ENCODE data around the gene KLHL26. TPM values are rescaled to one million over a fixed set of nuclear protein-coding genes. Genes with fewer than 3 reads are reported as not detected.
A peak's percentile ranks its signal among the peaks of the same experiment; 100 is the strongest.

The KLHL26 gene
- total and polyA plus RNA-seq, 7 experiments from 2014 or later: 3.7 to 16.3 (median 10.5) TPM

- no peaks in the 10 kb centered on the region for H3K9me3 ChIP-seq (ENCODE audit: control insufficient read depth in 2 of 3, low read length in 3 of 3)
- H3K4me3 Mint-ChIP-seq: peak overlapping the region; percentile 78 to 95 (median 91)
- H3K4me1 ChIP-seq (ENCODE audit: control insufficient read depth in 2 of 2, insufficient read depth in 2 of 2, low read length in 2 of 2): peaks cover 24 to 38% of the 10 kb centered on the region in 2 donors
- H3K27me3 Mint-ChIP-seq: peaks cover 0 to 4% (median 0%) of the 10 kb centered on the region in 5 donors
- DNase-seq (no peak), ATAC-seq (no peak)
- no peaks in the 10 kb centered on the region for H3K36me3 Mint-ChIP-seq
- intact Hi-C loops (cut with micrococcal nuclease): loop anchor here (1.0 to 5.0 kb wide), 5 partner anchors 15 to 177 kb away; partner anchors contain the start of genes ELL (in 1 of the 2) and UPF1 (in 1 of the 2)
- ChIA-PET CTCF (no interaction called here), POLR2A (interaction anchor here (0.6 to 2.4 kb wide), 4 partner anchors 11 to 220 kb away, joined by 3 to 17 read pairs (median 4); partner anchors contain the start of genes COPE and DDX49)
- H3K36me3 ChIP-seq (ENCODE audit: control insufficient read depth in 2 of 3, insufficient read depth in 3 of 3, low read length in 3 of 3): no peaks in the 10 kb centered on the region
- H3K27ac Mint-ChIP-seq: peak overlapping the region; percentile 36 to 98 (median 94)
- H3K4me3 ChIP-seq (ENCODE audit: low read length): peak overlapping the region; percentile 71
- H3K27ac ChIP-seq (ENCODE audit: low read depth, low read length): peak overlapping the region; percentile 76
- no peaks in the 10 kb centered on the region for H3K9me3 Mint-ChIP-seq
- no peaks in the 10 kb centered on the region for H3K27me3 ChIP-seq (ENCODE audit: control insufficient read depth in 2 of 2, insufficient read depth in 2 of 2, low read length in 2 of 2)
- peaks cover 24 to 52% (median 29%) of the 10 kb centered on the region in 7 donors for H3K4me1 Mint-ChIP-seq
Observed at GRCh38 chr19:18699403-18700054, 62.7 kb downstream of the KLHL26 start.

GRCh38 chr19:18700501-18701249 lies 63.8 kb downstream of the KLHL26 start:
- no peaks in the 10 kb centered on the region for H3K9me3 Mint-ChIP-seq
- peaks cover 24 to 38% of the 10 kb centered on the region in 2 donors for H3K4me1 ChIP-seq (ENCODE audit: control insufficient read depth in 2 of 2, insufficient read depth in 2 of 2, low read length in 2 of 2)
- peak overlapping the region; percentile 84 to 95 (median 91) for H3K4me3 Mint-ChIP-seq
- POLR2A ChIA-PET: interaction anchor here (0.6 to 2.4 kb wide), 7 partner anchors 10 to 277 kb away, joined by 3 to 17 read pairs (median 4); partner anchors contain the start of genes COPE, DDX49 and REX1BD
- no peaks in the 10 kb centered on the region for H3K36me3 Mint-ChIP-seq
- CTCF ChIA-PET: interaction anchor here (0.8 kb wide), 1 partner anchor 146 kb away, joined by 3 read pairs; no protein-coding TSS in a partner anchor
- no peaks in the 10 kb centered on the region for H3K27me3 ChIP-seq (ENCODE audit: control insufficient read depth in 2 of 2, insufficient read depth in 2 of 2, low read length in 2 of 2)
- DNase-seq (peak; percentile 50 to 76 (median 68)), ATAC-seq (peak; percentile 97)
- peaks cover 0 to 4% (median 0%) of the 10 kb centered on the region in 5 donors for H3K27me3 Mint-ChIP-seq
- peaks cover 15 to 52% (median 36%) of the 10 kb centered on the region in 7 donors for H3K4me1 Mint-ChIP-seq
- peak overlapping the region; percentile 71 for H3K4me3 ChIP-seq (ENCODE audit: low read length)
- H3K27ac ChIP-seq (ENCODE audit: low read depth, low read length): peak overlapping the region; percentile 76
- H3K36me3 ChIP-seq (ENCODE audit: control insufficient read depth in 2 of 3, insufficient read depth in 3 of 3, low read length in 3 of 3): no peaks in the 10 kb centered on the region
- intact Hi-C loops (cut with micrococcal nuclease): loop anchor here (1.0 to 5.0 kb wide), 8 partner anchors 16 to 219 kb away; partner anchors contain the start of genes COPE (in 1 of the 2), CRTC1 (in 1 of the 2), DDX49 (in 1 of the 2) and ELL (in 1 of the 2)
- H3K9me3 ChIP-seq (ENCODE audit: control insufficient read depth in 2 of 3, low read length in 3 of 3): no peaks in the 10 kb centered on the region
- H3K27ac Mint-ChIP-seq: peak overlapping the region; percentile 39 to 98 (median 94)

DNA sequence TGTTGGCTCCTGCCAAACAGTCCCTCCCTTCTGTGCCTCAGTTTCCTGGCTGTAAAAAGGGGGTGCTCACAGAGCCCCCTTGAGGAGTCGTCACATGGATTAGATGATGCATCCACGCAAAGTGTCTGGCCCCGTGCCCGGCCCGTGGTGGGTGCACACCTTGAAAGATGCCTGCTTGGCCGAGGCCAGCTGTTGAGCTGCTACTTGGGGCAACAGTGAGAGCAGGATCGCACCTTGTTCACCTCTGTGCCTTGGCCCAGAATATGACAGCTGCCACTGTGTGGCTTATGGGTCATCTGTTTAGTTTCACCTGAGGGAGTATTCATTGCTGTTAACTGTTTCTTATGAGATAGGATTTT lies 64.4 kb downstream of the KLHL26 start:
- H3K36me3 ChIP-seq (ENCODE audit: control insufficient read depth in 2 of 3, insufficient read depth in 3 of 3, low read length in 3 of 3): no peaks in the 10 kb centered on the region
- peaks cover 16 to 47% (median 36%) of the 10 kb centered on the region in 7 donors for H3K4me1 Mint-ChIP-seq
- H3K27ac ChIP-seq (ENCODE audit: low read depth, low read length): peak overlapping the region; percentile 76
- intact Hi-C loops (cut with micrococcal nuclease): loop anchor here (1.0 to 5.0 kb wide), 6 partner anchors 16 to 218 kb away; partner anchors contain the start of genes COPE (in 1 of the 2), CRTC1 (in 1 of the 2), DDX49 (in 1 of the 2) and UPF1 (in 1 of the 2)
- H3K27ac Mint-ChIP-seq: peak overlapping the region in 8 of 9 donors; percentile 90 to 98 (median 95)
- ChIA-PET POLR2A (interaction anchor here (1.4 to 2.4 kb wide), 2 partner anchors 16 to 113 kb away, joined by 4 to 17 read pairs; partner anchors contain the start of gene REX1BD), CTCF (no interaction called here)
- H3K27me3 Mint-ChIP-seq: peaks cover 0 to 4% (median 0%) of the 10 kb centered on the region in 5 donors
- peak; percentile 40 for ATAC-seq
- H3K9me3 ChIP-seq (ENCODE audit: control insufficient read depth in 2 of 3, low read length in 3 of 3): no peaks in the 10 kb centered on the region
- H3K36me3 Mint-ChIP-seq: no peaks in the 10 kb centered on the region
- H3K4me1 ChIP-seq (ENCODE audit: control insufficient read depth in 2 of 2, insufficient read depth in 2 of 2, low read length in 2 of 2): peaks cover 24 to 38% of the 10 kb centered on the region in 2 donors
- H3K4me3 ChIP-seq (ENCODE audit: low read length): peak overlapping the region; percentile 71
- H3K27me3 ChIP-seq (ENCODE audit: control insufficient read depth in 2 of 2, insufficient read depth in 2 of 2, low read length in 2 of 2): no peaks in the 10 kb centered on the region
- no peak for DNase-seq
- no peaks in the 10 kb centered on the region for H3K9me3 Mint-ChIP-seq
- peak overlapping the region; percentile 84 to 95 (median 91) for H3K4me3 Mint-ChIP-seq

DNA sequence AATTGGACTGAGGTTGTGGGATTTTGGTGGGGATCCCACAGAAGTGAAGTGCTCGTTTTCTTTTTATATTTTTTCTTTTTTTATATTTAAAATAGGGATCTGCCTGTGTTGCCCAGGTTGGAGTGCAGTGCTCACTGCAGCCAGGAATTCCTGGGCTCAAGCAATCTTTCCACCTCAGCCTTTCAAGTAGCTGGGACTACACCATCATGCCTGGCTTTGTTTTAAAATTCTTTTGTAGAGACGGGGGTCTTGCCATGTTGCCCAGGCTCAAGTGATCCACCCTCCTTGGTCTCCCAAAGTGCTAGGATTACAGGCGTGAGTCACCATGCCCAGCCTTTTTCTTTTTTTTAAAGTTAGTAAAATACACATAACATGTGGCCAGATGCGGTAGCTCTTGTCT lies 67.2 kb downstream of the KLHL26 start:
- Mint-ChIP-seq H3K27me3 (peaks cover 0 to 8% (median 0%) of the 10 kb centered on the region in 5 donors), H3K4me1 (peaks cover 23 to 53% (median 42%) of the 10 kb centered on the region in 7 donors), H3K27ac (no peak overlapping the region), H3K9me3 (no peaks in the 10 kb centered on the region), H3K36me3 (no peaks in the 10 kb centered on the region), H3K4me3 (peak overlapping the region in 1 of 10 donors; percentile 58)
- no peak for DNase-seq
- H3K36me3 ChIP-seq (ENCODE audit: control insufficient read depth in 2 of 3, insufficient read depth in 3 of 3, low read length in 3 of 3): no peaks in the 10 kb centered on the region
- no peaks in the 10 kb centered on the region for H3K27me3 ChIP-seq (ENCODE audit: control insufficient read depth in 2 of 2, insufficient read depth in 2 of 2, low read length in 2 of 2)
- intact Hi-C loops (cut with micrococcal nuclease): loop anchor here in 1 of 2 donors (5.0 kb wide), 1 partner anchor 128 kb away; the partner anchor contains the start of gene UPF1
- peaks cover 18 to 20% of the 10 kb centered on the region in 2 donors for H3K4me1 ChIP-seq (ENCODE audit: control insufficient read depth in 2 of 2, insufficient read depth in 2 of 2, low read length in 2 of 2)
- no peak overlapping the region for H3K27ac ChIP-seq (ENCODE audit: low read depth, low read length)
- no peak overlapping the region for H3K4me3 ChIP-seq (ENCODE audit: low read length)
- CTCF ChIA-PET: interaction anchor here (0.6 kb wide), 1 partner anchor 651 kb away, joined by 3 read pairs; no protein-coding TSS in a partner anchor
- no peaks in the 10 kb centered on the region for H3K9me3 ChIP-seq (ENCODE audit: control insufficient read depth in 2 of 3, low read length in 3 of 3)
- POLR2A ChIA-PET: interaction anchor here (0.5 kb wide), 1 partner anchor 66 kb away, joined by 4 read pairs; no protein-coding TSS in a partner anchor
- ATAC-seq: no peak

DNA sequence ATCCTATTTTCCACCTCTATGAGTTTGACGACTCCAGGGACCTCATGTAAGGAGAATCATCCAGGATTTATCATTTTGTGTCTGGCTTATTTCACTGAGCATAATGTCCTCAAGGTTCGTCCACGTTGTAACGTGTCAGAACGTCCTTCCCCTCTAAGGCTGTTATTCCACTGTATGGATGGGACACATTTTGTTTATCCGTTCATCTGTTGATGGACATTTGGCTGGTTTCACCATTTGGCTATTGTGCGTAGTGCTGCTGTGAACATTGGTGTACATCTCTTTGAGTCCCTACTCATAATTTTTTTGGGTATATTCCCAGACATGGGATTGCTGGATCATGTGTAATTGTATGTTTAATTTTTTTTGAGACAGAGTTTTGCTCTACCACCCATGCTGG lies 68.1 kb downstream of the KLHL26 start:
- intact Hi-C loops (cut with micrococcal nuclease): loop anchor here in 1 of 2 donors (5.0 kb wide), 1 partner anchor 127 kb away; the partner anchor contains the start of gene UPF1
- no peak for ATAC-seq
- Mint-ChIP-seq H3K4me1 (peaks cover 14 to 44% (median 33%) of the 10 kb centered on the region in 7 donors), H3K4me3 (no peak overlapping the region), H3K27me3 (peaks cover 0 to 8% (median 0%) of the 10 kb centered on the region in 5 donors), H3K9me3 (no peaks in the 10 kb centered on the region), H3K27ac (no peak overlapping the region), H3K36me3 (no peaks in the 10 kb centered on the region)
- Histone ChIP-seq H3K4me1 (ENCODE audit: control insufficient read depth in 2 of 2, insufficient read depth in 2 of 2, low read length in 2 of 2) (peaks cover 9 to 11% of the 10 kb centered on the region in 2 donors), H3K9me3 (ENCODE audit: control insufficient read depth in 2 of 3, low read length in 3 of 3) (no peaks in the 10 kb centered on the region), H3K4me3 (ENCODE audit: low read length) (no peak overlapping the region), H3K27me3 (ENCODE audit: control insufficient read depth in 2 of 2, insufficient read depth in 2 of 2, low read length in 2 of 2) (no peaks in the 10 kb centered on the region), H3K27ac (ENCODE audit: low read depth, low read length) (no peak overlapping the region), H3K36me3 (ENCODE audit: control insufficient read depth in 2 of 3, insufficient read depth in 3 of 3, low read length in 3 of 3) (no peaks in the 10 kb centered on the region)
- CTCF ChIA-PET: no interaction called here
- no peak for DNase-seq
- POLR2A ChIA-PET: no interaction called here
